Measurements from ENCODE around the gene FERMT3.

FERMT3 gene

DNA sequence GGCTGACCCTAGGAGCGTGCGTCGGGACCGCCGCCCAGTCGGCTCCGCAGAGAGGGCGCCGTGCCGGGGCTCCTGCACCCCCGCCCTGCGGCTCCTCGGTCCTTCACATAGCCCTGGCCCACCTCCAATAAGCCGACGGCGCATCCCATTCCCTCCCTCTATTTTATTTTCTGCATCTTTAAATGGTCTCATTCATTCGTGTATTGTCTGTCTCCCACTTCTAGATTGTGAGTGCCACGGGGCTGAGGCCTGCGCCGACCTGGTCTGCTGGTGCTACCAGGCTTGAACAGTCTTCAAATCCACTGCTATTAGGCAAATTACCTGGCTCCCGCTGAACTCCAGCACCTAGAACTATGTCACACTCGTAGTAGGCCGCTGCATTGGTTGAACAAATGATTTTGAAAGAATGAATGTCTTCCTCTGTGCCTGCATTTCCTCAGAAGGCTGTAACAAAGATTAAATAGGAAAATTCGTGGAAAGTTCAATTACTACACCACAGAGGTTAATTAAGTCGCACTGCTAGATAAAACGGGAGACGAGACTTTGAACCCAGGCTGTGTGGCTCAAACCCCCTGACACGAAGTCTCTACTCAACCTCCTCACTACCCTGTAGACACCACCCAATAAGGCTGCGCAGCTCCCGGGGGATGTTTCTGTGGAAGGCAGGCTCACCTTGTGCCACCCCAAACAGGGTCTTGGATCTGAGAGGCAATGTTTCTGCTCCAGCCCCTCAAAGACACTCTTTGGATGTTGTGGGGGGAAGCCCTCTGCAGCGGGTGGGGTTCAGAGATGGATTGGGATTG is 41.4 kb downstream of the FERMT3 start:
- DNase-seq (ENCODE audit: extremely low spot score) = no peak
- ChIA-PET CTCF (interaction anchor here (2.2 kb wide), 1 partner anchor 57 kb away, joined by 7 read pairs; no protein-coding TSS in a partner anchor), POLR2A (interaction anchor here (0.9 to 8.9 kb wide), 8 partner anchors 10 to 62 kb away, joined by 4 to 78 read pairs (median 12); partner anchors contain the start of genes DNAJC4, ESRRA, NUDT22 and STIP1)
- no peak for TF ChIP-seq HDGF (IDR thresholded peaks at IDR 0.05; ENCODE audit: borderline replicate concordance)
- TF ChIP-seq FOXM1 (IDR thresholded peaks at IDR 0.05; ENCODE audit: borderline replicate concordance) = no peak
- TF ChIP-seq, protein P1, sequence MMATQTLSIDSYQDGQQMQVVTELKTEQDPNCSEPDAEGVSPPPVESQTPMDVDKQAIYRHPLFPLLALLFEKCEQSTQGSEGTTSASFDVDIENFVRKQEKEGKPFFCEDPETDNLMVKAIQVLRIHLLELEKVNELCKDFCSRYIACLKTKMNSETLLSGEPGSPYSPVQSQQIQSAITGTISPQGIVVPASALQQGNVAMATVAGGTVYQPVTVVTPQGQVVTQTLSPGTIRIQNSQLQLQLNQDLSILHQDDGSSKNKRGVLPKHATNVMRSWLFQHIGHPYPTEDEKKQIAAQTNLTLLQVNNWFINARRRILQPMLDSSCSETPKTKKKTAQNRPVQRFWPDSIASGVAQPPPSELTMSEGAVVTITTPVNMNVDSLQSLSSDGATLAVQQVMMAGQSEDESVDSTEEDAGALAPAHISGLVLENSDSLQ (IDR thresholded peaks at IDR 0.05) = no peak
- no peak for TF ChIP-seq ZNF384 (IDR thresholded peaks at IDR 0.05)
- no peak for TF ChIP-seq FOXA1 (IDR thresholded peaks at IDR 0.05)
- TF ChIP-seq CTBP1 (IDR thresholded peaks at IDR 0.05; ENCODE audit: borderline replicate concordance) = no peak
- TF ChIP-seq LEF1 (IDR thresholded peaks at IDR 0.05; ENCODE audit: borderline replicate concordance) = no peak
- no peak for TF ChIP-seq L3MBTL2 (conservative IDR thresholded peaks at IDR 0.05)
- no peak for TF ChIP-seq SUZ12 (IDR thresholded peaks at IDR 0.05)
- no peak for TF ChIP-seq ELF4 (IDR thresholded peaks at IDR 0.05)
- TF ChIP-seq TARDBP (IDR thresholded peaks at IDR 0.05) = no peak
- TF ChIP-seq NFRKB (IDR thresholded peaks at IDR 0.05) = no peak
- TF ChIP-seq ARNT (IDR thresholded peaks at IDR 0.05) = no peak
- TF ChIP-seq BHLHE40 (IDR thresholded peaks at IDR 0.05; ENCODE audit: borderline replicate concordance) = no peak
- no peak for TF ChIP-seq FOXK2 (IDR thresholded peaks at IDR 0.05)
- no peak for TF ChIP-seq SP1 (IDR thresholded peaks at IDR 0.05)

GRCh38 chr11:64248578-64248977 is 42.1 kb downstream of the FERMT3 start:
- TF ChIP-seq L3MBTL2 (conservative IDR thresholded peaks at IDR 0.05) = no peak
- TF ChIP-seq TARDBP (IDR thresholded peaks at IDR 0.05) = no peak
- no peak for TF ChIP-seq SUZ12 (IDR thresholded peaks at IDR 0.05)
- TF ChIP-seq FOXM1 (IDR thresholded peaks at IDR 0.05; ENCODE audit: borderline replicate concordance) = no peak
- no peak for TF ChIP-seq FOXK2 (IDR thresholded peaks at IDR 0.05)
- TF ChIP-seq BHLHE40 (IDR thresholded peaks at IDR 0.05; ENCODE audit: borderline replicate concordance) = no peak
- no peak for TF ChIP-seq CTBP1 (IDR thresholded peaks at IDR 0.05; ENCODE audit: borderline replicate concordance)
- TF ChIP-seq ZNF384 (IDR thresholded peaks at IDR 0.05) = no peak
- no peak for TF ChIP-seq ARNT (IDR thresholded peaks at IDR 0.05)
- no peak for TF ChIP-seq SP1 (IDR thresholded peaks at IDR 0.05)
- TF ChIP-seq, protein P1 (IDR thresholded peaks at IDR 0.05) = no peak
- TF ChIP-seq HDGF (IDR thresholded peaks at IDR 0.05; ENCODE audit: borderline replicate concordance) = no peak
- no peak for TF ChIP-seq LEF1 (IDR thresholded peaks at IDR 0.05; ENCODE audit: borderline replicate concordance)
- no peak for TF ChIP-seq FOXA1 (IDR thresholded peaks at IDR 0.05)
- TF ChIP-seq ELF4 (IDR thresholded peaks at IDR 0.05) = no peak
- no peak for TF ChIP-seq NFRKB (IDR thresholded peaks at IDR 0.05)
- DNase-seq (ENCODE audit: extremely low spot score) = no peak
- POLR2A ChIA-PET = interaction anchor here (3.8 to 8.9 kb wide), 3 partner anchors 9 to 21 kb away, joined by 18 to 78 read pairs (median 59); partner anchors contain the start of genes DNAJC4 and VEGFB
- CTCF ChIA-PET = interaction anchor here (2.2 kb wide), 1 partner anchor 56 kb away, joined by 7 read pairs; no protein-coding TSS in a partner anchor

- CTCF ChIA-PET = interaction anchor here (2.2 kb wide), 1 partner anchor 55 kb away, joined by 7 read pairs; no protein-coding TSS in a partner anchor
- DNase-seq (ENCODE audit: extremely low spot score) = no peak
- TF ChIP-seq HDGF (IDR thresholded peaks at IDR 0.05; ENCODE audit: borderline replicate concordance) (no peak), ZNF384 (IDR thresholded peaks at IDR 0.05) (no peak), ARNT (IDR thresholded peaks at IDR 0.05) (no peak), CTBP1 (IDR thresholded peaks at IDR 0.05; ENCODE audit: borderline replicate concordance) (no peak), SUZ12 (IDR thresholded peaks at IDR 0.05) (no peak), SP1 (IDR thresholded peaks at IDR 0.05) (no peak), NFRKB (IDR thresholded peaks at IDR 0.05) (no peak)
- TF ChIP-seq, protein P1 (IDR thresholded peaks at IDR 0.05) = no peak
- POLR2A ChIA-PET = interaction anchor here (1.7 to 8.9 kb wide), 3 partner anchors 13 to 21 kb away, joined by 8 to 78 read pairs (median 59); partner anchors contain the start of genes DNAJC4 and VEGFB
Measured at GRCh38 chr11:64249038-64249437, 42.5 kb downstream of the FERMT3 start.

GRCh38 chr11:64249563-64250414 is 43.3 kb downstream of the FERMT3 start:
- ChIA-PET POLR2A (interaction anchor here (0.6 to 8.9 kb wide), 7 partner anchors 8 to 68 kb away, joined by 3 to 78 read pairs (median 5); partner anchors contain the start of genes FKBP2, PRDX5, STIP1 and TRMT112), CTCF (interaction anchor here (0.7 to 3.3 kb wide), 4 partner anchors 16 to 68 kb away, joined by 3 to 14 read pairs (median 5); partner anchors contain the start of gene FERMT3)
- TF ChIP-seq L3MBTL2 (conservative IDR thresholded peaks at IDR 0.05) (no peak), ZNF384 (IDR thresholded peaks at IDR 0.05) (no peak), CTBP1 (IDR thresholded peaks at IDR 0.05; ENCODE audit: borderline replicate concordance) (no peak), FOXA1 (IDR thresholded peaks at IDR 0.05) (no peak), TARDBP (IDR thresholded peaks at IDR 0.05) (no peak)
- DNase-seq (ENCODE audit: extremely low spot score) = no peak
